HS-5 (cell line): Measurements from ENCODE around the gene FAM107A.

Source experiments
- DNase-seq: peaks from one replicate; pipeline ENCODE4 v3.0.0-alpha.2; 2012; ENCODE audit warnings: low read depth

FAM107A gene

GRCh38 chr3:58518291-58518789 is 58.9 kb downstream of the FAM107A start:
- no peak for DNase-seq

GRCh38 chr3:58514405-58514804 is 62.8 kb downstream of the FAM107A start:
- DNase-seq = no peak
